HG02763 (cell line): Measurements from ENCODE around the gene PDGFC.

Experiments used
- ATAC-seq: cut with Tn5 transposase; IDR thresholded peaks from one replicate; pipeline ENCODE4 v1.9.1; 2021; ENCODE audit warnings: mild to moderate bottlenecking, moderate library complexity; ENCODE audit not compliant: unreplicated experiment

The PDGFC gene

GRCh38 chr4:156762851-156763250 lies 208.7 kb downstream of the PDGFC start:
- ATAC-seq, result no peak

GRCh38 chr4:156756118-156756517 lies 215.5 kb downstream of the PDGFC start:
- no peak for ATAC-seq

- ATAC-seq, result no peak
Measured at GRCh38 chr4:156754832-156755570, 216.6 kb downstream of the PDGFC start.

- no peak for ATAC-seq
Measured at GRCh38 chr4:156751486-156751885, 220.1 kb downstream of the PDGFC start.

GRCh38 chr4:156749426-156750403 lies 221.9 kb downstream of the PDGFC start:
- ATAC-seq, result no peak

- no peak for ATAC-seq
Measured at GRCh38 chr4:156746111-156746510, 225.5 kb downstream of the PDGFC start.

- no peak for ATAC-seq
Measured at GRCh38 chr4:156738766-156739165, 232.8 kb downstream of the PDGFC start.

- no peak for ATAC-seq
Measured at GRCh38 chr4:156734965-156735895, 236.4 kb downstream of the PDGFC start.

GRCh38 chr4:156733582-156733981 lies 238.0 kb downstream of the PDGFC start:
- ATAC-seq, result no peak

- no peak for ATAC-seq
Measured at GRCh38 chr4:156732634-156733033, 239.0 kb downstream of the PDGFC start.

GRCh38 chr4:156729416-156729815 lies 242.2 kb downstream of the PDGFC start:
- ATAC-seq, result no peak

- ATAC-seq, result no peak
Measured at GRCh38 chr4:156725257-156725656, 246.3 kb downstream of the PDGFC start.

- ATAC-seq, result no peak
Measured at GRCh38 chr4:156723951-156724668, 247.5 kb downstream of the PDGFC start.

GRCh38 chr4:156718226-156718625 lies 253.4 kb downstream of the PDGFC start:
- ATAC-seq, result no peak

GRCh38 chr4:156711193-156711590 lies 260.4 kb downstream of the PDGFC start:
- no peak for ATAC-seq
